HAP-1 (cell line): ENCODE measurements around the gene NAP1L4.

Experiments
- DNase-seq, 2 experiments: peaks; one replicate each; pipeline ENCODE4 v3.0.0-alpha.2; 2016 to 2020; ENCODE audit warnings: low spot score in 2 of 2
- H3K27me3 ChIP-seq: fragments of 250-450 bp; sonication (Bioruptor Pico); 2 replicates; pipeline ENCODE4 v1.5.1; 2020; ENCODE audit warnings: low read depth, mild to moderate bottlenecking, moderate library complexity
- H3K36me3 ChIP-seq: fragments of 250-450 bp; sonication (Bioruptor Pico); replicated peaks from 2 replicates; pipeline ENCODE4 v1.5.1; 2020; ENCODE audit warnings: mild to moderate bottlenecking
- H3K4me1 ChIP-seq: fragments of 250-450 bp; sonication (Bioruptor Pico); 2 replicates; pipeline ENCODE4 v1.5.1; 2020; ENCODE audit warnings: mild to moderate bottlenecking
- H3K4me3 ChIP-seq: fragments of 250-450 bp; sonication (Bioruptor Pico); 2 replicates; pipeline ENCODE4 v1.5.1; 2020; ENCODE audit warnings: mild to moderate bottlenecking, moderate library complexity
- H3K9me3 ChIP-seq: fragments of 250-450 bp; sonication (Bioruptor Pico); 2 replicates; pipeline ENCODE4 v1.5.1; 2020; ENCODE audit warnings: mild to moderate bottlenecking, moderate library complexity
- in situ Hi-C: fragments of 300-500 bp; cut with MboI; formaldehyde crosslinking; loops from 3 replicates; pipeline ENCODE4 v1.14.3; 2020; ENCODE audit warnings: low sequenced_read_pairs, inconsistent platforms, mixed read lengths

The NAP1L4 gene

GRCh38 chr11:3018596-3018995, 26.5 kb upstream of the NAP1L4 start:
- no peaks in the 10 kb centered on the region for H3K9me3 ChIP-seq
- no peak for DNase-seq
- no peaks in the 10 kb centered on the region for H3K4me1 ChIP-seq
- in situ Hi-C loops = no loop called here
- no peak overlapping the region for H3K4me3 ChIP-seq
- peaks cover 77% of the 10 kb centered on the region for H3K36me3 ChIP-seq
- no peaks in the 10 kb centered on the region for H3K27me3 ChIP-seq

GRCh38 chr11:3016861-3017260, 24.7 kb upstream of the NAP1L4 start:
- no peak for DNase-seq
- Histone ChIP-seq H3K27me3 (no peaks in the 10 kb centered on the region), H3K4me3 (no peak overlapping the region), H3K9me3 (no peaks in the 10 kb centered on the region), H3K4me1 (no peaks in the 10 kb centered on the region), H3K36me3 (peaks cover 86% of the 10 kb centered on the region)
- in situ Hi-C loops = no loop called here

- no peaks in the 10 kb centered on the region for H3K4me1 ChIP-seq
Observed at GRCh38 chr11:3015796-3016195, 23.7 kb upstream of the NAP1L4 start.

GRCh38 chr11:3014943-3015342, 22.8 kb upstream of the NAP1L4 start:
- Histone ChIP-seq H3K4me1 (no peaks in the 10 kb centered on the region), H3K9me3 (no peaks in the 10 kb centered on the region), H3K36me3 (peaks cover 89% of the 10 kb centered on the region), H3K27me3 (no peaks in the 10 kb centered on the region), H3K4me3 (no peak overlapping the region)
- no peak for DNase-seq
- in situ Hi-C loops = no loop called here

More at GRCh38 chr11:3015796-3016195, 23.7 kb upstream of the NAP1L4 start:
- Histone ChIP-seq H3K4me3 (no peak overlapping the region), H3K9me3 (no peaks in the 10 kb centered on the region), H3K27me3 (no peaks in the 10 kb centered on the region), H3K36me3 (peaks cover 89% of the 10 kb centered on the region)
- in situ Hi-C loops = no loop called here
- no peak for DNase-seq

GRCh38 chr11:3014057-3014938, 22.2 kb upstream of the NAP1L4 start:
- no peak overlapping the region for H3K4me3 ChIP-seq
- no peak for DNase-seq
- in situ Hi-C loops = no loop called here
- H3K4me1 ChIP-seq = no peaks in the 10 kb centered on the region
- no peaks in the 10 kb centered on the region for H3K9me3 ChIP-seq
- no peaks in the 10 kb centered on the region for H3K27me3 ChIP-seq
- peaks cover 91% of the 10 kb centered on the region for H3K36me3 ChIP-seq

- no peaks in the 10 kb centered on the region for H3K4me1 ChIP-seq
- no peaks in the 10 kb centered on the region for H3K27me3 ChIP-seq
- peaks cover 77% of the 10 kb centered on the region for H3K36me3 ChIP-seq
- in situ Hi-C loops = no loop called here
- DNase-seq = no peak
- no peak overlapping the region for H3K4me3 ChIP-seq
- no peaks in the 10 kb centered on the region for H3K9me3 ChIP-seq
Observed at GRCh38 chr11:3011891-3012885, 20.1 kb upstream of the NAP1L4 start.

- no peaks in the 10 kb centered on the region for H3K9me3 ChIP-seq
- H3K4me1 ChIP-seq = no peaks in the 10 kb centered on the region
- in situ Hi-C loops = no loop called here
- no peak overlapping the region for H3K4me3 ChIP-seq
- peaks cover 76% of the 10 kb centered on the region for H3K36me3 ChIP-seq
- H3K27me3 ChIP-seq = no peaks in the 10 kb centered on the region
- no peak for DNase-seq
Observed at GRCh38 chr11:3010521-3011275, 18.6 kb upstream of the NAP1L4 start.

GRCh38 chr11:3010004-3010403, 17.9 kb upstream of the NAP1L4 start:
- H3K9me3 ChIP-seq = no peaks in the 10 kb centered on the region
- H3K27me3 ChIP-seq = no peaks in the 10 kb centered on the region
- H3K36me3 ChIP-seq = peaks cover 71% of the 10 kb centered on the region
- no peaks in the 10 kb centered on the region for H3K4me1 ChIP-seq
- no peak overlapping the region for H3K4me3 ChIP-seq
- no peak for DNase-seq
- in situ Hi-C loops = no loop called here

GRCh38 chr11:3009481-3009880, 17.4 kb upstream of the NAP1L4 start:
- DNase-seq = no peak
- Histone ChIP-seq H3K36me3 (peaks cover 68% of the 10 kb centered on the region), H3K4me1 (no peaks in the 10 kb centered on the region), H3K9me3 (no peaks in the 10 kb centered on the region), H3K4me3 (no peak overlapping the region), H3K27me3 (no peaks in the 10 kb centered on the region)
- in situ Hi-C loops = no loop called here

- in situ Hi-C loops = no loop called here
- Histone ChIP-seq H3K36me3 (peaks cover 68% of the 10 kb centered on the region), H3K27me3 (no peaks in the 10 kb centered on the region), H3K4me3 (no peak overlapping the region), H3K4me1 (no peaks in the 10 kb centered on the region), H3K9me3 (no peaks in the 10 kb centered on the region)
- DNase-seq = no peak
Observed at GRCh38 chr11:3008746-3009336, 16.7 kb upstream of the NAP1L4 start.

GRCh38 chr11:3007404-3008010, 15.4 kb upstream of the NAP1L4 start:
- in situ Hi-C loops = no loop called here

GRCh38 chr11:3006505-3007260, 14.6 kb upstream of the NAP1L4 start:
- Histone ChIP-seq H3K36me3 (peaks cover 70% of the 10 kb centered on the region), H3K9me3 (no peaks in the 10 kb centered on the region), H3K27me3 (no peaks in the 10 kb centered on the region), H3K4me1 (no peaks in the 10 kb centered on the region), H3K4me3 (no peak overlapping the region)
- DNase-seq = no peak
- in situ Hi-C loops = no loop called here

More at GRCh38 chr11:3007404-3008010, 15.4 kb upstream of the NAP1L4 start:
- DNase-seq = no peak
- Histone ChIP-seq H3K9me3 (no peaks in the 10 kb centered on the region), H3K4me1 (no peaks in the 10 kb centered on the region), H3K27me3 (no peaks in the 10 kb centered on the region), H3K4me3 (no peak overlapping the region), H3K36me3 (peaks cover 70% of the 10 kb centered on the region)
